NCI-H187 (cell line): Measurements from ENCODE around the gene HIGD1B.

Experiments used
- DNase-seq, 2 experiments: peaks; one replicate each; lab custom pipeline; 2025; lab: John Stamatoyannopoulos, UW

The HIGD1B gene

DNA sequence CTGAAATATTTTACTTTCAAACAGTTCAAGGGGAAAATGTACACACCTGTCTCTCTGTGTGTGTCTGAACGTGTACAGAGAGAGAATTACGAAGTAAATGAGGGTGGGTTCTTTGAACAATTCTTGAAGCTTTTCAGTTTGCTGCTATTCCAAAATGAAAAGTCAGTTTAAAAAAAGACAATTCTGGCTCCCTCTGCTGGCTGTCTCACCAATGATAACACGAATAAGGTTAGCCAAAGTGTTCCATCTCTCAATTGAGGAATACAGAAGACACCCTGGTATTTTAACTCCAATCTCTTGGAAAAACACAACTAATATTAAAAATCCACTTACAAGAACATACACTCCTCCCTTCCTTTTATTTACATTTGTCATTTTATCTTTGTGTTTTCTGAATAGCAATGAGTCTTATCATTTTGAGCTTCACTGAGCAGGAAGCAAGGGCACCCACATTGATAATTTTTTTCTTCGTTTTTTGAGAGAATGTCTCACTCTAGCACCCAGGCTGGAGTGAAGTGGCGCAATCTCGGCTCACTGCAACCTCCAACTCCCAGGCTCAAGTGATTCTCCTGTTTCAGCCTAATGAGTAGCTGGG, 31.0 kb downstream of the HIGD1B start:
- no peak for DNase-seq

DNA sequence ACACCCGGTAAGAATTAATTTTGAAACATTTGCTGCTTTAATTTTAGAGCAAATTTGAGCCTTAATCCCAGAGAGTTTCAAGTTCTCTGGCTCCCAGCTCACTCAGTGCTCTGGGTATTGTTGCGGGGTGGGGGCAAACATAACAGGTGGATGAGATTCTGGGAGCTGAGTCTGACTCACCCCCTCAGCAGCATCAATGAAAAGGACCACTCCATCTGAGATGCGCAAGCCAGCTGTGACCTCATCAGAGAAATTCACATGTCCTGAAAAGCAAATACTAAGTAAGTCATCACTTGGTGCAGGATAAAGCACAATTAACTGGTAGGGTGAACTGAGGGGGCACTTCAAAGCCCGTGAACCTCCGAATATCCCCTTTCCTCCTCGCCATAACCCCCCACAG, 31.7 kb downstream of the HIGD1B start:
- DNase-seq, result no peak

DNA sequence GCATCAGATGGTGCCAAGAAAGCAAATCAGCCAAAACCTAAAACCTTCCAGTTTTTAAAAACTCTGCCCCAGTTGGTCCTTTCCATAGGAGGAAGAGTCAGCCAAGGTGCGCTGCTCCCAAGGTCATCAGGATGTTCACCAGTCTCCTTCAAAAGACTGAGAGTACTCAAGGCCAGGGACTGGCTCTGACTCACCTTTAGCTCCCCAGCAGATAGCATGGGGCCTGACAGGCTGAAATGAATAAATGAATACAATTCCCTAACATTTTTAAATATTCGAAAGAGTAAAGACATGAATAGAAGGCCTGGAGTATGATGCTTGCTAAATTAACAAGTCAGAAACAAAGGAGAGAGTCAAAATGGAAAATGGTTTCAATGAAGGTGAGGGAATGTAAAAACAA, 32.4 kb downstream of the HIGD1B start:
- DNase-seq, result no peak

DNA sequence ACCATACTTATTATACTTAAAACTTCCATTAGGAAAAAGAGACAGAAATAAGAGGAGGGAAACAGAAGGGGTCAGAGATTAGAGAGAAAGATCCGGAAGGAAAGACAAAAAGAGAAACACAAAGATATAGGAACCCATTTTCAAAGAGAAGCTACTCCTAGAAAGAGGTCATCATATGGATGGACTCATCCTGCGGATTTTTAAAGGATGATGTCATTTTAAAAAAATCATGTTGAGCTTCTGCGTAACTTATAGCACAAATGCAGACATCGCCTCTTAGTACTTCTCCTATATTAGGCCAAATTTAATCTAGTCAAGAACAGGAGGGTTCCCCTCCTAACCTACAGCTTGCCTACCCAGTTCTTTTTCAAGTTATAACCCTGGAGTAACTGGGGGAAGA, 33.5 kb downstream of the HIGD1B start:
- DNase-seq, result no peak

DNA sequence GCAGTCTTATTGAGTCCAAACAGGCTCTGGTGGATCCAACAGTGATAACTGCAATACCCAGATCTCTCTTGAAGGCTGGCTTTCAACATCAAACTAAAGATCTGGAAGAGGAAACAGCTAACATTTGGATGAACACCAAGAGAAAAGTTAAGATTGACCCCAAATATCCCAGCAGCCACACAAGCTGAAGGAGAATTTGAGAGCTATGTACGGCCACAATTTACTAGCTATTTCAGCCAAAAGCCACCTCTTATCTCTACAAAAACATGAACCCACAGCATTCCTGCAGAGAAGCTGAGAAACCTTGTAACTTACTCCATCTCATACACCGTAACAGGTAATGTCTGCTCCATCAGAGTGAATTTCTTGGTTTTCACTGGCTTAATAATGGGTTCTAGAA, 37.3 kb downstream of the HIGD1B start:
- DNase-seq, result no peak

DNA sequence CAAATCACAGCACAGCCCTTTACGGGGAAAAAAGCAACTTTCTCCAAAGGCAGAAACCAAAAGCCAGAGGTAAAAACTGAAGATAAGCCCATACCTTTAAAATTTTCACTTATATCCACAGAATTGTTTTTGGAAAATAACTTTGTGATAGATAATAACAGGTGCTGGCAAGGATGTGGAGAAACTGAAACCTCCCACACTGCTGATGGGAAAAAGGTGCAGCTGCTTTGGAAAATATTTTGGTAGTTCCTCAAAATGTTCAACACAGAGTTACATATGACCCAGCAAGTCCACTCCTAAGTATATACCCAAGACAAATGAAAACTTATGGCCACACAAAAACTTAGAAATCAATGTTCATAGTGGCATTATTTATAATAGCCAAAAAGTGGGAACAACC, 39.3 kb downstream of the HIGD1B start:
- no peak for DNase-seq

DNA sequence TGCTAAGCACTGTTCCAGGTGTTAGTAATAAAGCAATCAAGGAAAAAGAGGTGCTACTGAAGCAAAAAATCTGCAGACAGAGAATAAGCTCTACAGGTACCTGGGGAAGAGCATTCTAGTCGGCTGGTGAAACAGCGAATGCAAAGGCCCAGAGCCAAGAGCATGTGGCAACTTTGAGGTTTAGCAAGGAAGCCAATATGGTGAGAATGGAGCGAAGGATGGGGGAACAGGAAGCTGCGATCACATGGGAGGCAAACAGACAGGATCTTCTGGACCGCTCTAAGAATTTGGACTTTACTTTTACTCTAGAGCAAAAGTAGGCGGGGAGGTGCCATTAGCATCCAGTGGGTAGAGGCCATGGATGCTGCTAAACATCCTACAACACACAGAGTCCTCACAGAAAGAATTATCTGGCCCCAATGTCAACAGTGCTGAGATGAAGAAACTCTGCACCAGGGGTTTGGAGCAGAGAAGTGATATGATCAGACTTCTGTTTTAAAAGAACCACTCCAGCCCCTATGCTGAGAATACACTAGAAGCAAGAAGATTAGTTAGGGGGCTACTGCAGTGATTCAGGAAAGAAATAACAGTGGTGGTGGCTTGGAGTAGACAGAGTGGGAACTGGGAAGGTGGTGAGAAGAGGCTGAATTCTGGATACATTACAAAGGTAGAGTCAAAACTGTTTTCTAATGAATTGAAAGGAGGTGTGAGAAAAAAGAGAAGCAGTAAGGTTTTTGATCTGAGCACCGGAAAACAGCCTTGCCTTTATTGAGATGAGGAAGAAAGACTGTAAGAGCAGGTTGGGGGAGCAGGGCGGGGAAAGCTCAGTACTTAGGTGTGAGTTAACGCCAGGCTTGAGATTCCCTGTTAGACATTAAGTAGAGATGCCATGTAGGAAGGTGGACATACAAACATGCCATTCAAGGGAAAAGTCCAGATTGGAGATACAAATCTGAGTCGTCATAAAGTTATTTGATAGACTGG, 40.6 kb downstream of the HIGD1B start:
- no peak for DNase-seq

DNA sequence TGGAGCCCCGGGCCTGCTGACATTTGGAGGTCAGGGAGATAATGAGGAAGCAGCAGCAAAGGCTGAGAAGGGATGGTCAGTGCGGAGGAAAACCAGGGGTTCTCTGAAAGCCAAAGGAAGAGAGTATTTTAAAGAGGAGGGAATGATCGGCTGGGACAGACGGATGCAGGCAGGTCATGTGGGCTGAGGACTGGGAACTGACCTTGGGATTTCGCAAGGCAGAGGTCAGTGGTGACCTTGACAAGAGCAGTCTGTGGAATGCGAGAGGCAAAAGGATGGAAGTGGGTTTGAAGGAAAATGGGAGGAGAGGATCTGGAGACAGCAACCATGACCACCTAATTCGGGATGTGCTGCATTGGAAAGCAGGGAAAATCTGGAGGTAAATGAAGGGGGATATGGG, 41.3 kb downstream of the HIGD1B start:
- no peak for DNase-seq

DNA sequence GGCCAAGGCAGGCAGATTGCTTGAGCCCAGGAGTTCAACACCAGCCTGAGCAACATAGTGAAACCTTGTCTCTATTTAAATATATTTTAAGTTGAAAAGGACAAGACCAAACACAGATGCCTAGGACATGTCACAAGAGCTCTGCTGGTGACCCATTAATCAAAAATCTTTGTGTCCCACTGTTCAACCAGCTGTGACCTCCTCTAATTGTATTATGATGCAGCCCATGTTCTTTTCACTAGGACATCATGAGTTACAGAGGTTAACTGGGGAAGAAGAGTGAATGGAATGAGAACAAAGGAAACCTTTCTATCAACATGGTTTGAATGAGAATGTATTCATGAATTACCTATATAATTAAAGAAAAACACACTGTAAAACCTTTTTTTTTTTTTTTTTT, 44.6 kb downstream of the HIGD1B start:
- no peak for DNase-seq

DNA sequence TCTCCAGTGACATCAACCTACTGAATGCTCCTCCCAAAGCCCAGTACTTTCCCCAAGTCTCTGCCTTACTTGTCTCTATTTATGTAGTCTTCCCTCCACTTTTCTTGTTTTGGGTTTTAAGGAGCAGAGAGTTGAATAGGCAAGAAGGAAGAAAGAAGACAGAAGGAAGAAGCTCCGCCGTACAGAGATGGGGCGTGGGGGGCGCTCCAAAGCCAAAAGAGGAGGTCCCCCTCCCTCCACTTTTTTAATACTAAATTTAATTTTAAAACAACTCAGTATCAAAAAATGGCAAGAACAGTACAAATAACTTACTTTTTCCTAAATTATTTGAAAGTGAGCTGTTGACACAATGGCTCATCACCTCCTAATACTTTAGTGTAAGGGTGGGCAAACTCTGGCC, 47.0 kb downstream of the HIGD1B start:
- DNase-seq, result no peak

DNA sequence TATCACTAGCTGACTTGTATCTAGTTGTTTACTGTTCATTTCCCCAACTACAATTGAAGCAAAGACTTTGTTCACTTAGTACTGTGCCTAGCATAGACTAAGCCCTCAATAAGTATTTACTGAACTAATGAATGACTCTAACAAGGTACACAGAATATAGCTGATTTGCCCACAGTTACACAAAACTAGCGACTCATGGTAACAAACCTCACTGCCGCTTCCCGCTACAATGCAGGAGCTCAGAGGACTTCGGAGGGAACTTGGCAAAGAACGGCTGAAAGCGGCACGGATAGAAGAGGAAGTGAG, 51.0 kb downstream of the HIGD1B start:
- no peak for DNase-seq

DNA sequence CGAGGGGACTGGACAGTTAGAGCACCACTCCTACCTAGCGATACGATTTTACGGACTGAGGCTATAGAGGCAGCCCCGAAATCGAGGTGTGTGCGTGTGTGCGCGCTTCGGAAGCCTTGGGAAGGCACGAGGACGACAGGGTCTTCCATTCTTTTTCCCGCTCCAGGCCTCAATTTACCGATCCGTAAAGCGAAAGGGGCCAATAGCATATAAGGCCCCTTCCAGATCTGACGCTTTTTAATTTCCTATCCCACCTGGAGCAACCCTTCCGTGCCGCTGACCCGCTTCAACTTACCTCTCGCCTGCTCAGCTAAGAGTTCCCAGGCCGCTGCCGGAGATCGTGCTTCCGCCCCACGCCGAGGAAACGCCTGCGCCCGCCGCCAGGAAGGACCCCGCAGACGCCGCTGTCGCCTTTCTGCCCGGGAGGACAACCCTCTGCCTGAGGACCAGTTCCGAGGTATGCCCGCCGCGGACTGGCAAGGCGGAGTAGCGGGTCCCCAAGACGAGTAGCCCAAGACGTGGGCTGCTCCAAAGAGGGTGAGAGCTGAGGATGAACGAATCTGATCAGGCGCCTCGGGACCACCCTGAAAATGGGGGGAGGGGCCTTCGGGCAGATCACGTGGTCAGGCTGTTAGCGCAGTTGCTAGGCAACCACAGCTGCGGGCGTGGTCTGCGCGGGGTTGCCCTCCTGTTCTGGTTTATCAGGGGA, 51.5 kb downstream of the HIGD1B start, which contains the start of gene EFTUD2:
EFTUD2 (minus strand) TSS at position 372 of the 709 bp plus-strand sequence. CDS start 4,924 bp downstream, outside the sequence.
- peak; percentile 77 to 87 for DNase-seq
